ENCODE data around the gene SCUBE1.

The SCUBE1 gene

GRCh38 chr22:43343262-43343669 lies at the start of gene SCUBE1:
Gene SCUBE1 (minus strand): TSS chr22:43343372. CDS start chr22:43343261, 111 bp downstream.
- DNase-seq: peak; percentile 26 to 58

- DNase-seq: no peak
Observed at GRCh38 chr22:43392385-43392989, 49.3 kb upstream of the SCUBE1 start.

GRCh38 chr22:43391306-43391705 lies 48.1 kb upstream of the SCUBE1 start:
- DNase-seq: no peak

GRCh38 chr22:43390872-43391271 lies 47.7 kb upstream of the SCUBE1 start:
- DNase-seq: no peak

- DNase-seq: no peak
Observed at GRCh38 chr22:43390166-43390565, 47.0 kb upstream of the SCUBE1 start.

- DNase-seq: no peak
Observed at GRCh38 chr22:43389227-43389836, 46.2 kb upstream of the SCUBE1 start.

GRCh38 chr22:43388420-43388851 lies 45.3 kb upstream of the SCUBE1 start:
- peak; percentile 38 to 71 for DNase-seq

- no peak for DNase-seq
Observed at GRCh38 chr22:43387815-43388214, 44.6 kb upstream of the SCUBE1 start.

GRCh38 chr22:43385770-43386641 lies 42.8 kb upstream of the SCUBE1 start:
- peak; percentile 49 to 74 for DNase-seq

GRCh38 chr22:43384863-43385262 lies 41.7 kb upstream of the SCUBE1 start:
- no peak for DNase-seq

GRCh38 chr22:43381693-43382092 lies 38.5 kb upstream of the SCUBE1 start:
- DNase-seq: no peak

- no peak for DNase-seq
Observed at GRCh38 chr22:43377896-43378704, 34.9 kb upstream of the SCUBE1 start.

- DNase-seq: no peak
Observed at GRCh38 chr22:43377548-43377895, 34.4 kb upstream of the SCUBE1 start.

GRCh38 chr22:43376765-43377547 lies 33.8 kb upstream of the SCUBE1 start:
- no peak for DNase-seq

- no peak for DNase-seq
Observed at GRCh38 chr22:43375951-43376455, 32.8 kb upstream of the SCUBE1 start.

- DNase-seq: no peak
Observed at GRCh38 chr22:43370036-43370435, 26.9 kb upstream of the SCUBE1 start.

GRCh38 chr22:43365715-43366440 lies 22.7 kb upstream of the SCUBE1 start:
- no peak for DNase-seq

- no peak for DNase-seq
Observed at GRCh38 chr22:43364169-43364435, 20.9 kb upstream of the SCUBE1 start.

- no peak for DNase-seq
Observed at GRCh38 chr22:43363315-43364168, 20.4 kb upstream of the SCUBE1 start.

- no peak for DNase-seq
Observed at GRCh38 chr22:43360576-43360975, 17.4 kb upstream of the SCUBE1 start.

GRCh38 chr22:43356881-43357280 lies 13.7 kb upstream of the SCUBE1 start:
- no peak for DNase-seq
